HEK293 (cell line): ENCODE data around the gene SART3.
A peak's percentile ranks its signal among the peaks of the same experiment; 100 is the strongest.

Source experiments
- EGR2 ChIP-seq: fragments of 450-650 bp; formaldehyde crosslinking; IDR thresholded peaks from 2 replicates; pipeline ENCODE4 v1.5.1; 2016; ENCODE audit warnings: low read depth, missing biosample characterization, missing genetic modification characterization
- KLF16 ChIP-seq: fragments of 450-650 bp; formaldehyde crosslinking; IDR thresholded peaks from 2 replicates; pipeline ENCODE4 v1.5.1; 2017; ENCODE audit warnings: missing biosample characterization, missing genetic modification characterization
- PRDM1 ChIP-seq: fragments of 450-650 bp; formaldehyde crosslinking; IDR thresholded peaks from 2 replicates; pipeline ENCODE4; 2016; ENCODE audit warnings: missing biosample characterization, missing genetic modification characterization
- RBAK ChIP-seq: fragments of 450-650 bp; formaldehyde crosslinking; IDR thresholded peaks from 2 replicates; pipeline ENCODE4 v1.5.1; 2016; ENCODE audit warnings: missing biosample characterization, missing genetic modification characterization
- TRIM28 ChIP-seq: IDR thresholded peaks from 2 replicates; pipeline ENCODE4 v1.6.1; 2011; ENCODE audit warnings: low read length, control low read depth, borderline replicate concordance
- WT1 ChIP-seq: fragments of 450-650 bp; formaldehyde crosslinking; IDR thresholded peaks from 2 replicates; pipeline ENCODE4 v1.5.1; 2016; ENCODE audit warnings: missing biosample characterization, missing genetic modification characterization
- YY1 ChIP-seq: fragments of 450-650 bp; formaldehyde crosslinking; IDR thresholded peaks from 2 replicates; pipeline ENCODE4 v1.5.1; 2018; ENCODE audit warnings: missing biosample characterization, missing genetic modification characterization
- ZBTB1 ChIP-seq: fragments of 450-650 bp; formaldehyde crosslinking; IDR thresholded peaks from 2 replicates; pipeline ENCODE4 v1.5.1; 2016; ENCODE audit warnings: missing biosample characterization, missing genetic modification characterization
- ZBTB17 ChIP-seq: fragments of 450-650 bp; formaldehyde crosslinking; IDR thresholded peaks from 2 replicates; pipeline ENCODE4 v1.5.1; 2016; ENCODE audit warnings: missing biosample characterization, missing genetic modification characterization
- ZBTB49 ChIP-seq: fragments of 450-650 bp; formaldehyde crosslinking; IDR thresholded peaks from 2 replicates; pipeline ENCODE4 v1.5.1; 2016; ENCODE audit warnings: missing biosample characterization, missing genetic modification characterization, low read depth
- ZEB2 ChIP-seq: fragments of 450-650 bp; formaldehyde crosslinking; IDR thresholded peaks from 2 replicates; pipeline ENCODE4 v1.5.1; 2016; ENCODE audit warnings: missing biosample characterization, missing genetic modification characterization
- ZFHX2 ChIP-seq: fragments of 450-650 bp; formaldehyde crosslinking; conservative IDR thresholded peaks from 2 replicates; pipeline ENCODE4 v1.5.1; 2016; ENCODE audit warnings: missing biosample characterization, missing genetic modification characterization
- ZFP41 ChIP-seq: fragments of 450-650 bp; formaldehyde crosslinking; IDR thresholded peaks from 2 replicates; pipeline ENCODE4 v1.5.1; 2016; ENCODE audit warnings: missing biosample characterization, missing genetic modification characterization, borderline replicate concordance
- ZNF114 ChIP-seq: fragments of 450-650 bp; formaldehyde crosslinking; IDR thresholded peaks from 2 replicates; pipeline ENCODE4 v1.5.0; 2017; ENCODE audit warnings: missing biosample characterization, missing genetic modification characterization
- ZNF132 ChIP-seq: fragments of 450-650 bp; formaldehyde crosslinking; IDR thresholded peaks from 2 replicates; pipeline ENCODE4 v1.5.1; 2017; ENCODE audit warnings: missing biosample characterization, missing genetic modification characterization, borderline replicate concordance
- ZNF23 ChIP-seq: fragments of 450-650 bp; formaldehyde crosslinking; IDR thresholded peaks from 2 replicates; pipeline ENCODE4 v1.5.1; 2016; ENCODE audit warnings: missing biosample characterization, missing genetic modification characterization, borderline replicate concordance
- ZNF280D ChIP-seq: fragments of 450-650 bp; formaldehyde crosslinking; IDR thresholded peaks from 2 replicates; pipeline ENCODE4 v1.5.1; 2016; ENCODE audit warnings: missing biosample characterization, missing genetic modification characterization
- ZNF341 ChIP-seq: fragments of 450-650 bp; formaldehyde crosslinking; IDR thresholded peaks from 2 replicates; pipeline ENCODE4; 2016; ENCODE audit warnings: low read depth, missing biosample characterization, missing genetic modification characterization
- ZNF366 ChIP-seq: fragments of 450-650 bp; formaldehyde crosslinking; conservative IDR thresholded peaks from 2 replicates; pipeline ENCODE4 v1.5.1; 2016; ENCODE audit warnings: missing biosample characterization, missing genetic modification characterization
- ZNF433 ChIP-seq: fragments of 450-650 bp; formaldehyde crosslinking; IDR thresholded peaks from 2 replicates; pipeline ENCODE4 v1.5.1; 2016; ENCODE audit warnings: missing biosample characterization, missing genetic modification characterization, low read depth
- ZNF521 ChIP-seq: fragments of 450-650 bp; formaldehyde crosslinking; IDR thresholded peaks from 2 replicates; pipeline ENCODE4 v1.5.1; 2017; ENCODE audit warnings: missing biosample characterization, mild to moderate bottlenecking, missing genetic modification characterization
- ZNF544 ChIP-seq: fragments of 450-650 bp; formaldehyde crosslinking; IDR thresholded peaks from 2 replicates; pipeline ENCODE4 v1.5.0; 2017; ENCODE audit warnings: missing biosample characterization, missing genetic modification characterization
- ZNF548 ChIP-seq: fragments of 450-650 bp; formaldehyde crosslinking; IDR thresholded peaks from 2 replicates; pipeline ENCODE4 v1.5.1; 2016; ENCODE audit warnings: missing biosample characterization, missing genetic modification characterization
- ZNF549 ChIP-seq: fragments of 450-650 bp; IDR thresholded peaks from 2 replicates; pipeline ENCODE4 v1.5.1; 2018; ENCODE audit warnings: missing biosample characterization, missing genetic modification characterization, mild to moderate bottlenecking, inconsistent platforms, moderate library complexity
- ZNF555 ChIP-seq: fragments of 450-650 bp; formaldehyde crosslinking; conservative IDR thresholded peaks from 2 replicates; pipeline ENCODE4 v1.5.1; 2017; ENCODE audit warnings: missing biosample characterization, mild to moderate bottlenecking, missing genetic modification characterization, inconsistent platforms
- ZNF629 ChIP-seq: fragments of 450-650 bp; formaldehyde crosslinking; IDR thresholded peaks from 2 replicates; pipeline ENCODE4 v1.5.1; 2017; ENCODE audit warnings: missing biosample characterization, missing genetic modification characterization
- ZNF664 ChIP-seq: fragments of 450-650 bp; formaldehyde crosslinking; IDR thresholded peaks from 2 replicates; pipeline ENCODE4 v1.5.1; 2016; ENCODE audit warnings: missing biosample characterization, missing genetic modification characterization
- ZNF830 ChIP-seq: fragments of 450-650 bp; IDR thresholded peaks from 2 replicates; pipeline ENCODE4 v1.5.0; 2018; ENCODE audit warnings: missing biosample characterization, missing genetic modification characterization, low read depth, mild to moderate bottlenecking, moderate library complexity
- ZNF837 ChIP-seq: fragments of 450-650 bp; formaldehyde crosslinking; IDR thresholded peaks from 2 replicates; pipeline ENCODE4 v1.5.1; 2016; ENCODE audit warnings: missing biosample characterization, missing genetic modification characterization
- TF ChIP-seq, protein P1 (sequence below): fragments of 450-650 bp; formaldehyde crosslinking; IDR thresholded peaks from 2 replicates; pipeline ENCODE4 v1.5.1; 2016; ENCODE audit warnings: missing biosample characterization, missing genetic modification characterization
- TF ChIP-seq, protein P2 (sequence below): fragments of 450-650 bp; formaldehyde crosslinking; IDR thresholded peaks from 2 replicates; pipeline ENCODE4 v1.5.1; 2016; ENCODE audit warnings: missing biosample characterization, missing genetic modification characterization

Gene SART3

GRCh38 chr12:108560752-108561719, at the start of gene SART3 (continued):
- TF ChIP-seq, protein P1, sequence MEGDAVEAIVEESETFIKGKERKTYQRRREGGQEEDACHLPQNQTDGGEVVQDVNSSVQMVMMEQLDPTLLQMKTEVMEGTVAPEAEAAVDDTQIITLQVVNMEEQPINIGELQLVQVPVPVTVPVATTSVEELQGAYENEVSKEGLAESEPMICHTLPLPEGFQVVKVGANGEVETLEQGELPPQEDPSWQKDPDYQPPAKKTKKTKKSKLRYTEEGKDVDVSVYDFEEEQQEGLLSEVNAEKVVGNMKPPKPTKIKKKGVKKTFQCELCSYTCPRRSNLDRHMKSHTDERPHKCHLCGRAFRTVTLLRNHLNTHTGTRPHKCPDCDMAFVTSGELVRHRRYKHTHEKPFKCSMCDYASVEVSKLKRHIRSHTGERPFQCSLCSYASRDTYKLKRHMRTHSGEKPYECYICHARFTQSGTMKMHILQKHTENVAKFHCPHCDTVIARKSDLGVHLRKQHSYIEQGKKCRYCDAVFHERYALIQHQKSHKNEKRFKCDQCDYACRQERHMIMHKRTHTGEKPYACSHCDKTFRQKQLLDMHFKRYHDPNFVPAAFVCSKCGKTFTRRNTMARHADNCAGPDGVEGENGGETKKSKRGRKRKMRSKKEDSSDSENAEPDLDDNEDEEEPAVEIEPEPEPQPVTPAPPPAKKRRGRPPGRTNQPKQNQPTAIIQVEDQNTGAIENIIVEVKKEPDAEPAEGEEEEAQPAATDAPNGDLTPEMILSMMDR (tag by site-specific recombination) = no peak
- TF ChIP-seq ZNF280D (tag by site-specific recombination) (no peak), ZNF629 (tag by site-specific recombination) (peak; percentile 72), ZFHX2 (tag by site-specific recombination) (peak; percentile 26; the same call in 1 of the 2 replicates), ZNF132 (tag by site-specific recombination) (no peak), ZNF433 (tag by site-specific recombination) (no peak), ZNF544 (tag by site-specific recombination) (no peak), KLF16 (tag by site-specific recombination) (no peak; the same call in 1 of the 2 replicates), TRIM28 (no peak), ZNF837 (tag by site-specific recombination) (no peak), ZNF548 (tag by site-specific recombination) (peak; percentile 100), ZEB2 (tag by site-specific recombination) (no peak; the same call in 1 of the 2 replicates), ZNF341 (tag by site-specific recombination) (no peak), YY1 (tag by site-specific recombination) (peak; percentile 97), ZBTB1 (tag by site-specific recombination) (no peak), ZNF521 (tag by site-specific recombination) (no peak), RBAK (tag by site-specific recombination) (no peak), ZBTB17 (tag by site-specific recombination) (peak; percentile 98), ZNF555 (no peak), PRDM1 (tag by site-specific recombination) (peak; percentile 80), ZNF114 (tag by site-specific recombination) (no peak), ZBTB49 (tag by site-specific recombination) (no peak), ZNF664 (no peak), ZFP41 (tag by site-specific recombination) (no peak), ZNF366 (no peak), ZNF549 (no peak), ZNF830 (tag by site-specific recombination) (no peak), ZNF23 (tag by site-specific recombination) (no peak), WT1 (no peak), EGR2 (tag by site-specific recombination) (peak; percentile 62; the same call in 1 of the 2 replicates)
- TF ChIP-seq, protein P2, sequence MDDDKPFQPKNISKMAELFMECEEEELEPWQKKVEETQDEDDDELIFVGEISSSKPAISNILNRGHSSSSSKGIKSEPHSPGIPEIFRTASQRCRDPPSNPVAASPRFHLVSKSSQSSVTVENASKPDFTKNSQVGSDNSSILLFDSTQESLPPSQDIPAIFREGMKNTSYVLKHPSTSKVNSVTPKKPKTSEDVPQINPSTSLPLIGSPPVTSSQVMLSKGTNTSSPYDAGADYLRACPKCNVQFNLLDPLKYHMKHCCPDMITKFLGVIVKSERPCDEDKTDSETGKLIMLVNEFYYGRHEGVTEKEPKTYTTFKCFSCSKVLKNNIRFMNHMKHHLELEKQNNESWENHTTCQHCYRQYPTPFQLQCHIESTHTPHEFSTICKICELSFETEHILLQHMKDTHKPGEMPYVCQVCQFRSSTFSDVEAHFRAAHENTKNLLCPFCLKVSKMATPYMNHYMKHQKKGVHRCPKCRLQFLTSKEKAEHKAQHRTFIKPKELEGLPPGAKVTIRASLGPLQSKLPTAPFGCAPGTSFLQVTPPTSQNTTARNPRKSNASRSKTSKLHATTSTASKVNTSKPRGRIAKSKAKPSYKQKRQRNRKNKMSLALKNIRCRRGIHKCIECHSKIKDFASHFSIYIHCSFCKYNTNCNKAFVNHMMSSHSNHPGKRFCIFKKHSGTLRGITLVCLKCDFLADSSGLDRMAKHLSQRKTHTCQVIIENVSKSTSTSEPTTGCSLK (tag by site-specific recombination) = no peak
